GM12872 (cell line): ENCODE results near the gene NRG3.

ENCODE experiments used
- CTCF ChIP-seq: IDR thresholded peaks from 3 replicates; pipeline ENCODE4 v1.5.1; 2011; ENCODE audit warnings: low read depth, mild to moderate bottlenecking, low read length, moderate library complexity; ENCODE audit not compliant: insufficient read depth

NRG3 gene

GRCh38 chr10:81918766-81919165 is 43.8 kb downstream of the NRG3 start:
- TF ChIP-seq CTCF: no peak

- TF ChIP-seq CTCF: peak; percentile 76
Measured at GRCh38 chr10:81920213-81920829, 45.3 kb downstream of the NRG3 start.

GRCh38 chr10:81928119-81928518 is 53.1 kb downstream of the NRG3 start:
- no peak for TF ChIP-seq CTCF

GRCh38 chr10:81943583-81943982 is 68.6 kb downstream of the NRG3 start:
- TF ChIP-seq CTCF: no peak

- no peak for TF ChIP-seq CTCF
Measured at GRCh38 chr10:81944609-81945008, 69.6 kb downstream of the NRG3 start.

- no peak for TF ChIP-seq CTCF
Measured at GRCh38 chr10:81949283-81949682, 74.3 kb downstream of the NRG3 start.

- TF ChIP-seq CTCF: no peak
Measured at GRCh38 chr10:81950358-81950757, 75.4 kb downstream of the NRG3 start.
